ENCODE data around the gene AUTS2.

- TF ChIP-seq ZNF530 (tag by site-specific recombination; IDR thresholded peaks at IDR 0.05; ENCODE audit: low read depth) (no peak), ZNF274 (IDR thresholded peaks at IDR 0.05; ENCODE audit: low read length) (no peak), ZNF274 (tag by site-specific recombination; IDR thresholded peaks at IDR 0.05; ENCODE audit: borderline replicate concordance) (no peak)
These were observed 433.0 kb downstream of the AUTS2 start for GRCh38 chr7:70031245-70031644.
